ENCODE data around the gene MRPS2. TPM values are rescaled to one million over a fixed set of nuclear protein-coding genes. Genes with fewer than 3 reads are reported as not detected.
A peak's percentile ranks its signal among the peaks of the same experiment; 100 is the strongest.
"Not testable (repeated sequence)": the region's sequence is repeated elsewhere in the genome, so short reads cannot be mapped to it uniquely, and the experiment has no call there.

The MRPS2 gene
- total RNA-seq, 1 donor, result 12.1 TPM

- no peak overlapping the region for H3K4me3 ChIP-seq (ENCODE audit: low read depth, low read length)
- no peak for DNase-seq (ENCODE audit: low read depth)
- no peak for TF ChIP-seq CTCF (IDR thresholded peaks at IDR 0.05; ENCODE audit: insufficient read depth, low read depth, low read length)
Observed at GRCh38 chr9:135512904-135513303, 12.4 kb downstream of the MRPS2 start.

GRCh38 chr9:135513351-135513846, 12.9 kb downstream of the MRPS2 start:
- H3K4me3 ChIP-seq (ENCODE audit: low read depth, low read length), result no peak overlapping the region
- no peak for TF ChIP-seq CTCF (IDR thresholded peaks at IDR 0.05; ENCODE audit: insufficient read depth, low read depth, low read length)
- peak; percentile 23 for DNase-seq (ENCODE audit: low read depth)

- not testable (repeated sequence) for DNase-seq (ENCODE audit: low read depth)
Observed at GRCh38 chr9:135513906-135514305, 13.4 kb downstream of the MRPS2 start.

GRCh38 chr9:135514342-135515082, 14.0 kb downstream of the MRPS2 start:
- DNase-seq (ENCODE audit: low read depth), result no peak
- no peak for TF ChIP-seq CTCF (IDR thresholded peaks at IDR 0.05; ENCODE audit: insufficient read depth, low read depth, low read length)

More at GRCh38 chr9:135513906-135514305, 13.4 kb downstream of the MRPS2 start:
- H3K4me3 ChIP-seq (ENCODE audit: low read depth, low read length), result not testable (repeated sequence)

GRCh38 chr9:135515083-135515951, 14.8 kb downstream of the MRPS2 start:
- no peak for DNase-seq (ENCODE audit: low read depth)
- TF ChIP-seq CTCF (IDR thresholded peaks at IDR 0.05; ENCODE audit: insufficient read depth, low read depth, low read length), result no peak
- no peak overlapping the region for H3K4me3 ChIP-seq (ENCODE audit: low read depth, low read length)

More at GRCh38 chr9:135514342-135515082, 14.0 kb downstream of the MRPS2 start:
- no peak overlapping the region for H3K4me3 ChIP-seq (ENCODE audit: low read depth, low read length)

- H3K4me3 ChIP-seq (ENCODE audit: low read depth, low read length), result no peak overlapping the region
- no peak for TF ChIP-seq CTCF (IDR thresholded peaks at IDR 0.05; ENCODE audit: insufficient read depth, low read depth, low read length)
- no peak for DNase-seq (ENCODE audit: low read depth)
Observed at GRCh38 chr9:135516132-135516860, 15.8 kb downstream of the MRPS2 start.
